C4-2B (cell line): ENCODE results near the gene EPB41L4B.
A peak's percentile ranks its signal among the peaks of the same experiment; 100 is the strongest.

Source experiments
- H3K27ac ChIP-seq: fragments of 450-650 bp; 2 replicates; pipeline ENCODE4 v1.5.1; 2017
- ZFX ChIP-seq: fragments of 450-650 bp; IDR thresholded peaks from 2 replicates; pipeline ENCODE4 v1.6.1; 2017
- TF ChIP-seq, protein P1 (sequence below): fragments of 450-650 bp; conservative IDR thresholded peaks from 2 replicates; pipeline ENCODE4 v1.5.1; 2017; ENCODE audit warnings: mild to moderate bottlenecking

The EPB41L4B gene

DNA sequence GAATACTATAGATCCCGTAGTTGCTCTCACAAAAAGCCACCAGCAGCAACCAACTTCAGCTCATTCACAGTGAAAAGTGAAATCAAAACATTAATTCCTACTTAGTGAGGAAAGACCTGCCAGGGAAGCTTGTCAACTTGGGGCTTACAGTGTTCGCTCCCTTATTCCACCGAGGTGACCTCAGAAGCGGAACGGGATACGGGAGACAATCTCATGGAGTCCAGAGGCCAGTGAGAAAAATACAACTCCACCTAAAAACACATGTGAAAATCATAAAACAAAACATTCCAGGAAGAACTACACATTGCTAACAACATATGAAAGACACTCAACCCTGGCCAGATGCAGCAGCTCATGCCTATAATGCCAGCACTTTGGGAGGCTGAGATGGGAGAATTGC lies 11.6 kb downstream of the EPB41L4B start:
- H3K27ac ChIP-seq = no peak overlapping the region
- TF ChIP-seq ZFX = no peak
- TF ChIP-seq, protein P1, sequence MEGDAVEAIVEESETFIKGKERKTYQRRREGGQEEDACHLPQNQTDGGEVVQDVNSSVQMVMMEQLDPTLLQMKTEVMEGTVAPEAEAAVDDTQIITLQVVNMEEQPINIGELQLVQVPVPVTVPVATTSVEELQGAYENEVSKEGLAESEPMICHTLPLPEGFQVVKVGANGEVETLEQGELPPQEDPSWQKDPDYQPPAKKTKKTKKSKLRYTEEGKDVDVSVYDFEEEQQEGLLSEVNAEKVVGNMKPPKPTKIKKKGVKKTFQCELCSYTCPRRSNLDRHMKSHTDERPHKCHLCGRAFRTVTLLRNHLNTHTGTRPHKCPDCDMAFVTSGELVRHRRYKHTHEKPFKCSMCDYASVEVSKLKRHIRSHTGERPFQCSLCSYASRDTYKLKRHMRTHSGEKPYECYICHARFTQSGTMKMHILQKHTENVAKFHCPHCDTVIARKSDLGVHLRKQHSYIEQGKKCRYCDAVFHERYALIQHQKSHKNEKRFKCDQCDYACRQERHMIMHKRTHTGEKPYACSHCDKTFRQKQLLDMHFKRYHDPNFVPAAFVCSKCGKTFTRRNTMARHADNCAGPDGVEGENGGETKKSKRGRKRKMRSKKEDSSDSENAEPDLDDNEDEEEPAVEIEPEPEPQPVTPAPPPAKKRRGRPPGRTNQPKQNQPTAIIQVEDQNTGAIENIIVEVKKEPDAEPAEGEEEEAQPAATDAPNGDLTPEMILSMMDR = no peak

DNA sequence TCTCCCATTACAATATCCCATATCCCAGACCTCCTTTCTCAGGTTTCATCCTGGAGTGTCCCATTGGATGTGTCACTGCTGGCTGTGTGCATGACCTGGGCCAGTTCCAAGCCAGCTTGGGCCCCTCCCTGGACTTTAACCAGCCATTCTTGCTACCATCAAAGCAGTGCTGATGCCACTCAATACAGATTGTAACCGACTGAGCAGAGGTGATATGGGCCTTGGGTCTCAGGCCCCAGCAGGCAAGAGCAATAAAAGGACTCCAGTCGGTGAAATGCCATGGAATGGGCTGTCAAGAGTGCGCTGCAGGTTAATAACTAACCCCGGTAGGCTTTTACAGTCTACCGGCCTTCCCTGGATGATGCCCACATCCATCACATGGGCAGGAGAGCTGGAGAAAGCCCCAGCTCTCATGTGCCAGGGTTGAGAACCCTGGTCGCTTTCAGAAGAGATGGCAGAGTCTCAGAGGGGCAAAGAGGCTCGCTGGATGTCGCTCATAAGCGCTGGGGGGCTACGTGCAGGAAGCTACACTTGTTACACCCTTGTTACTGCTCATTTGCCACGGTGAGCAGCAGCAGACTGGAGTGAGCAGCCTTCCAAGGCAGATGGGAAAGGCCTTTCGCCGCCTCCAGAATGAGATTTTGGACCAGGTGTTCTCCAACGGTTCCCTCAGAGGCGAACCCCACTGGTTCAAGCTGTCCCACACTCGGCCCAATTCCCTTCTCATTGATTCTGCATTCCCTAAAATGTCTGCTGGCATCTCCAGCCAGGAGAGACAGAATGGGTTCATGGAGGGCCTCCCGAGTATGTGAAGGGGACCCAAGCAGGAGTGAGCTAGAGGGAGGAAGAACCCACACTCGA lies 13.2 kb downstream of the EPB41L4B start:
- no peak for TF ChIP-seq ZFX
- TF ChIP-seq, protein P1 = no peak

DNA sequence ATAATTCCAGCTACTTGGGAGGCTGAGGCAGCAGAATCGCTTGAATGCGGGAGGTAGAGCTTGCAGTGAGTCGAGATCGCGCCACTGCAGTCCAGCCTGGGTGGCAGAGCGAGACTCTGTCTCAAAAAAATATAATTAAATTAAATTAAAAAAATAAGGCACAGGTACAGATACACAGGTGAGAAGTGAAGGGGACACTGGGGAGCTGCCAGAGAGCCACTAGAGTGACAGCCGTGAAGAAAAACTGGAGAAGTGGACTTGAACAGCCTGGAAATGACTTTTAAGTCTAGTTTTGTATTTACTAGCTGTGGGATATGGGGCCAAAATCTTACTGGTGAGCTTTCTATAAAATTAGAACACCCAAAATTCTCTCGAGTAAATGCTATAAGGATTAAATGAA lies 15.1 kb downstream of the EPB41L4B start:
- no peak overlapping the region for H3K27ac ChIP-seq
- TF ChIP-seq, protein P1 = no peak
- TF ChIP-seq ZFX = no peak

More for the DNA sequence above, 13.2 kb downstream of the EPB41L4B start:
- no peak overlapping the region; the same call in 1 of the 2 replicates for H3K27ac ChIP-seq

DNA sequence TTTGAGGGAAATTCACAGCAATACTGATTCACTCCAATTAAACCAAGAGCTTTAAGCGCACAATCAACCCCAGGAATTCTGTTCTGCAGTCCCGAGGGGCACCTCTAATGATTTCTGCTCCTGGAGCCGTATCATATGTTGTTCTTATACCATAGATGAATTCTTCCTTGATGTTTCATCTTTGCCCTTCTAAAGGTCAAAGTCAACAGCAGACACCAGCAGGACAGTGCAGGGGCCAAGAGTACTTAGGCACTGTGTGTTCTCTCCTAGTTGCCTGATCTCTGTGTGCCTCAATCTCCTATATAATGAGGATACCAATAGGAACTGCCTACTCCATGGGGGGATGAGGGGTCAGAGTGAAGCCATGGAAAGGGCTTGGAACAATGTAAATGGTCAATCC lies 16.5 kb downstream of the EPB41L4B start:
- peak overlapping the region; percentile 4; the same call in 1 of the 2 replicates for H3K27ac ChIP-seq
- TF ChIP-seq, protein P1 = no peak
- TF ChIP-seq ZFX = no peak

DNA sequence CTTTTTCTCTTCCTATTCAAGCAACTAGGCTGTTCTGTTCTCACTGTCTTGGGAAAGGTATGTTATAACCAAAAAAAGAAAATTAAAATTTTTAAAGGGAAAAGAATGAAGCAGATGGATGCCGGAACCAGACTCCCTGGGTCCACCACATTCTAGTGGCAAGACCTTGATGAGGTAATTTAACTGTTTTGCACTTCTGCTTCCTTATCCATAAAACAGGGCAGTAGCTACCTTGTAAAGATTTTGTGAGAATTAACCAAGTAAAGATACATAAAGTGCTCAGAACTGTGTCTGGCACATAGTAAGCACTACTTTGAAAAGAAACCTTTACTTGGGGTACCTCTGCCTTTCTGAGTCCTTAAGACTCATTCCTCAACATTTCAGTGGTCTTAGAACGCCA lies 17.0 kb downstream of the EPB41L4B start:
- no peak overlapping the region; the same call in 1 of the 2 replicates for H3K27ac ChIP-seq
- TF ChIP-seq ZFX = no peak
- TF ChIP-seq, protein P1 = no peak

DNA sequence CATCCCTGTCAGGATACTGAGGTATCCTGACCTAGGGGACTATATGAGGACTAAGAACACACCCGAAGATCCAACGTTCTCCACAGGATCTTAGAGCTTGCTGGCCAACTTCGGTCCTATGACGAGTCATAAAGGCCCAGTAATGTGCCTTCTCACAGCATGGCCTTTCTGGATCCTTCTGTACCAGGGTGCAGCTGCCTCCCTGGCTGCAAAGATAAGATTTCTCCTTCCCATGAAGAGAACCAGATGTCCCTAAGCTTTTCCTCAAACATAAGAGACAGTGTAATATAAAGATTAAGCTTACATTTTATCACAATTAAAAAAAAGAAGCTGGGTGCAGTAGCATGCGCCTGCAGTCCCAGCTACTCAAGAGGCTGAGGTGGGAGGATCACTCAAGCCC lies 18.3 kb downstream of the EPB41L4B start:
- peak overlapping the region; percentile 95 for H3K27ac ChIP-seq
- TF ChIP-seq, protein P1 = no peak
- no peak for TF ChIP-seq ZFX

DNA sequence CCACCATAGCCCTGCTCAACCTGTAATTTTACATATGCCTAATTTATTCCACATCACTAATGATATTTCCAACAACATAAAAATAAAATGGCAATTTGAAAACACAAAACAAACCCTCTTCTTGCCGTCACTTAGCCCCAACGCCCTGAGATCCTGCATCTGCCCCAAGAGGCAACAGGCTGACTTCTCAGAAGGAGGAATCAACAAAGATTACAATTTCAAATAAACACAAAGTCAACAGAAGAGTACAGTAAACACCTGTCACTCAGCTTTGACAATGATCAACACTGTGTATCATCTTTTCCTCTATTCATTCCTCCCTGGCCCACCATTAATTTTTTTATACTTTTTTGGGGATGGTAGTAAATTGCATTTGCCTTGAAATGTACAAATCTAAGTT lies 19.8 kb downstream of the EPB41L4B start:
- TF ChIP-seq, protein P1 = no peak
- TF ChIP-seq ZFX = no peak
- H3K27ac ChIP-seq = peak overlapping the region; percentile 95
